GM12891 (cell line): ENCODE results near the gene PCDH11Y.
"Not testable (repeated sequence)": the region's sequence is repeated elsewhere in the genome, so short reads cannot be mapped to it uniquely, and the experiment has no call there.

Experiments
- PAX5 ChIP-seq: IDR thresholded peaks from 2 replicates; pipeline ENCODE4 v1.6.1; 2011; ENCODE audit warnings: low read length, moderate library complexity, mild to moderate bottlenecking; ENCODE audit not compliant: insufficient read depth, severe bottlenecking
- POLR2A ChIP-seq: IDR thresholded peaks from 2 replicates; pipeline ENCODE4 v1.6.1; 2011; ENCODE audit warnings: low read depth, low read length, control low read depth
- POLR2AphosphoS5 ChIP-seq: IDR thresholded peaks from 2 replicates; pipeline ENCODE4 v1.6.1; 2011; ENCODE audit warnings: low read depth, low read length, control low read depth
- POU2F2 ChIP-seq: IDR thresholded peaks from 2 replicates; pipeline ENCODE4 v1.6.1; 2011; ENCODE audit warnings: low read depth, mild to moderate bottlenecking, control low read depth, low read length, moderate library complexity
- SPI1 ChIP-seq: IDR thresholded peaks from 2 replicates; pipeline ENCODE4 v1.6.1; 2011; ENCODE audit warnings: low read depth, low read length, control low read depth
- TAF1 ChIP-seq: IDR thresholded peaks from 2 replicates; pipeline ENCODE4 v1.6.1; 2011; ENCODE audit warnings: low read depth, low read length, control low read depth

- not testable (repeated sequence) for TF ChIP-seq POLR2A, POLR2AphosphoS5, SPI1, TAF1, POU2F2, PAX5
Measured at GRCh38 chrY:5776485-5776884, 776.4 kb downstream of the PCDH11Y start.
